Rectal smooth muscle tissue (tissue), 1 donor: ENCODE data around the gene GMDS.

ENCODE experiments used
- H3K27ac ChIP-seq: one replicate; pipeline ENCODE4 v1.7.0; 2013; ENCODE audit warnings: low read depth, low read length, inconsistent platforms
- H3K27me3 ChIP-seq: one replicate; pipeline ENCODE4 v1.7.0; 2013; ENCODE audit warnings: low read length; ENCODE audit not compliant: control insufficient read depth, insufficient read depth
- H3K36me3 ChIP-seq: one replicate; pipeline ENCODE4 v1.7.0; 2013; ENCODE audit warnings: low read length; ENCODE audit not compliant: control insufficient read depth, insufficient read depth
- H3K4me1 ChIP-seq: one replicate; pipeline ENCODE4 v1.7.0; 2013; ENCODE audit warnings: low read length; ENCODE audit not compliant: control insufficient read depth, insufficient read depth
- H3K4me3 ChIP-seq: one replicate; pipeline ENCODE4 v1.7.0; 2013; ENCODE audit warnings: low read length
- H3K9ac ChIP-seq: one replicate; pipeline ENCODE4 v1.7.0; 2013; ENCODE audit warnings: low read length

GMDS gene

GRCh38 chr6:2157441-2158127, 87.8 kb downstream of the GMDS start:
- Histone ChIP-seq H3K9ac (no peak overlapping the region), H3K4me3 (no peak overlapping the region), H3K4me1 (no peaks in the 10 kb centered on the region), H3K36me3 (no peaks in the 10 kb centered on the region), H3K27ac (no peak overlapping the region), H3K27me3 (no peaks in the 10 kb centered on the region)

GRCh38 chr6:2155206-2155605, 90.2 kb downstream of the GMDS start:
- Histone ChIP-seq H3K4me1 (no peaks in the 10 kb centered on the region), H3K4me3 (no peak overlapping the region), H3K9ac (no peak overlapping the region), H3K36me3 (no peaks in the 10 kb centered on the region), H3K27ac (no peak overlapping the region), H3K27me3 (no peaks in the 10 kb centered on the region)

GRCh38 chr6:2149361-2150006, 95.9 kb downstream of the GMDS start:
- Histone ChIP-seq H3K36me3 (no peaks in the 10 kb centered on the region), H3K9ac (no peak overlapping the region), H3K4me3 (no peak overlapping the region), H3K27ac (no peak overlapping the region), H3K4me1 (no peaks in the 10 kb centered on the region), H3K27me3 (no peaks in the 10 kb centered on the region)

GRCh38 chr6:2148748-2149147, 96.7 kb downstream of the GMDS start:
- Histone ChIP-seq H3K27me3 (no peaks in the 10 kb centered on the region), H3K4me3 (no peak overlapping the region)

GRCh38 chr6:2147766-2148448, 97.5 kb downstream of the GMDS start:
- Histone ChIP-seq H3K4me3 (no peak overlapping the region), H3K9ac (no peak overlapping the region), H3K4me1 (no peaks in the 10 kb centered on the region), H3K27ac (no peak overlapping the region), H3K27me3 (no peaks in the 10 kb centered on the region), H3K36me3 (no peaks in the 10 kb centered on the region)

More at GRCh38 chr6:2148748-2149147, 96.7 kb downstream of the GMDS start:
- no peak overlapping the region for H3K27ac ChIP-seq
- H3K36me3 ChIP-seq: no peaks in the 10 kb centered on the region
- no peak overlapping the region for H3K9ac ChIP-seq
- no peaks in the 10 kb centered on the region for H3K4me1 ChIP-seq

GRCh38 chr6:2147261-2147660, 98.1 kb downstream of the GMDS start:
- Histone ChIP-seq H3K9ac (no peak overlapping the region), H3K4me1 (no peaks in the 10 kb centered on the region), H3K27ac (no peak overlapping the region), H3K27me3 (no peaks in the 10 kb centered on the region), H3K36me3 (no peaks in the 10 kb centered on the region), H3K4me3 (no peak overlapping the region)

GRCh38 chr6:2144210-2144609, 101.2 kb downstream of the GMDS start:
- H3K4me1 ChIP-seq: no peaks in the 10 kb centered on the region
- no peak overlapping the region for H3K27ac ChIP-seq
- H3K36me3 ChIP-seq: no peaks in the 10 kb centered on the region
- no peaks in the 10 kb centered on the region for H3K27me3 ChIP-seq
- no peak overlapping the region for H3K9ac ChIP-seq
- no peak overlapping the region for H3K4me3 ChIP-seq

- Histone ChIP-seq H3K36me3 (no peaks in the 10 kb centered on the region), H3K27me3 (no peaks in the 10 kb centered on the region), H3K9ac (no peak overlapping the region), H3K27ac (no peak overlapping the region), H3K4me1 (no peaks in the 10 kb centered on the region), H3K4me3 (no peak overlapping the region)
Measured at GRCh38 chr6:2141644-2142290, 103.6 kb downstream of the GMDS start.

- Histone ChIP-seq H3K27me3 (no peaks in the 10 kb centered on the region), H3K4me3 (no peak overlapping the region)
Measured at GRCh38 chr6:2140438-2141128, 104.8 kb downstream of the GMDS start.

GRCh38 chr6:2135401-2135800, 110.0 kb downstream of the GMDS start:
- H3K27me3 ChIP-seq: no peaks in the 10 kb centered on the region
- H3K9ac ChIP-seq: no peak overlapping the region
- no peaks in the 10 kb centered on the region for H3K4me1 ChIP-seq
- no peak overlapping the region for H3K27ac ChIP-seq
- no peak overlapping the region for H3K4me3 ChIP-seq
- no peaks in the 10 kb centered on the region for H3K36me3 ChIP-seq

More at GRCh38 chr6:2140438-2141128, 104.8 kb downstream of the GMDS start:
- no peak overlapping the region for H3K27ac ChIP-seq
- no peak overlapping the region for H3K9ac ChIP-seq
- H3K4me1 ChIP-seq: no peaks in the 10 kb centered on the region
- no peaks in the 10 kb centered on the region for H3K36me3 ChIP-seq

GRCh38 chr6:2134554-2134953, 110.9 kb downstream of the GMDS start:
- Histone ChIP-seq H3K4me1 (no peaks in the 10 kb centered on the region), H3K9ac (no peak overlapping the region), H3K4me3 (no peak overlapping the region), H3K27ac (no peak overlapping the region), H3K27me3 (no peaks in the 10 kb centered on the region), H3K36me3 (no peaks in the 10 kb centered on the region)

- Histone ChIP-seq H3K27ac (no peak overlapping the region), H3K27me3 (no peaks in the 10 kb centered on the region)
Measured at GRCh38 chr6:2133716-2134310, 111.6 kb downstream of the GMDS start.

More at GRCh38 chr6:2133716-2134310, 111.6 kb downstream of the GMDS start:
- Histone ChIP-seq H3K4me3 (no peak overlapping the region), H3K4me1 (no peaks in the 10 kb centered on the region), H3K36me3 (no peaks in the 10 kb centered on the region), H3K9ac (no peak overlapping the region)
